ENCODE measurements around the gene STRIP2.
A peak's percentile ranks its signal among the peaks of the same experiment; 100 is the strongest.

Gene STRIP2

DNA sequence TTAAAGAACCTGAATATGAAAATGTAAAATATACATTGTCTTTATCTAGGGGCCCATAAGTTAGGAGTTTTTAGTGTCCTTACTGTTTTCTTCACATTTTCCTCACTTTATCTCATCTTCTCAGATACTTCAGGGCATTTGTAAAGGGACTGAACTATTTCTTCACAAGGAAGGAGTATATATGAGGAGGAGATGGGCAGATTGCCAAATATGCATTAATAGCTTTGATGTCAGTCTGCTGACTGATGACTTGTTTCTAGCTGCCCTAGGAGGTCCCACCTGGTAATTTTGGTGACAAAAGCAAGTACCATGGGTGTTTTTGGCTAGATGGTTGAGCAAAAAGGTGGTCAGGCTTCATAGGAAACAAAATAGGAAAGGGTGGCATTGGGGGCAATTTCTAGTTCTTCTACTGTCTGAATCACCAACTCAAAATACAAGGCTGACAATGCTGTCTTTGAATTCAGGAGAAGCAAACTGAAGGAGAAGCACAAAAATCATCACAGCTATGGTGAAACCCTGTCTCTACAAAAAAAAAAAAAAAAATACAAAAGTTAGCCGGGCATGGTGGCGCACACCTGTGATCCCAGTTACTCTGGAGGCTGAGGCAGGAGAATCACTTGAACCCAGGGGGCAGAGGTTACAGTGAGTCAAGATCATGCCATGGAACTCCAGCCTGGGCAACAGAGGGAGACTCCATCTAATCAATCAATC is 10.4 kb upstream of the STRIP2 start:
- no peak overlapping the region for H3K4me3 ChIP-seq (ENCODE audit: low read depth, low read length)
- H3K27me3 ChIP-seq (ENCODE audit: insufficient read depth, low read length) = no peaks in the 10 kb centered on the region
- H3K27ac ChIP-seq (ENCODE audit: low read depth, low read length) = no peak overlapping the region
- peaks cover 4% of the 10 kb centered on the region for H3K4me1 ChIP-seq (ENCODE audit: control insufficient read depth, insufficient read depth, low read length, unreplicated experiment)
- H2AFZ ChIP-seq (ENCODE audit: low read length, unreplicated experiment) = no peak overlapping the region
- H3K36me3 ChIP-seq (ENCODE audit: insufficient read depth, low read length) = no peaks in the 10 kb centered on the region
- no peaks in the 10 kb centered on the region for H3K79me2 ChIP-seq (ENCODE audit: control insufficient read depth, insufficient read depth, low read length, unreplicated experiment)

DNA sequence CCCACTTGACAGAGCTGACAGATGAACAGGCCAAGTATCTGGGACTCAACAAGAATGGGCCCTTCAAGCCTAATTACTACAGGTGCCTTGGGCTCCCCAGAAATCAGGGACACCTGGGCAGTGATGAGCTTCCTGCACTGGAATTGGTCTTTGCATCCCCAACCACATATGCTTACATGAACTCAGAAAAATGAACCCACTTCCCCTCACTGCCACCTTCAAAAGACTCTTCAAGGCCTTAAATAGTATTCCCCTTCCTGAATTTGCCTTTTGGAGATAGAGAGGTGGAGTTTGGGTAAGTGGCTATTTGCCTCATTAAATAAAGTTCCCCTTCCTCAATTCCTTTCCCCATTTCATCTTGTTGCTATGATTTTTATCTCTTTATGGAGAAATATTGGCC is 7.8 kb upstream of the STRIP2 start:
- Histone ChIP-seq H3K4me3 (ENCODE audit: low read depth, low read length) (no peak overlapping the region), H3K27ac (ENCODE audit: low read depth, low read length) (no peak overlapping the region), H3K27me3 (ENCODE audit: insufficient read depth, low read length) (no peaks in the 10 kb centered on the region), H3K36me3 (ENCODE audit: insufficient read depth, low read length) (no peaks in the 10 kb centered on the region), H2AFZ (ENCODE audit: low read length, unreplicated experiment) (no peak overlapping the region), H3K4me1 (ENCODE audit: control insufficient read depth, insufficient read depth, low read length, unreplicated experiment) (peaks cover 4% of the 10 kb centered on the region), H3K79me2 (ENCODE audit: control insufficient read depth, insufficient read depth, low read length, unreplicated experiment) (no peaks in the 10 kb centered on the region)

DNA sequence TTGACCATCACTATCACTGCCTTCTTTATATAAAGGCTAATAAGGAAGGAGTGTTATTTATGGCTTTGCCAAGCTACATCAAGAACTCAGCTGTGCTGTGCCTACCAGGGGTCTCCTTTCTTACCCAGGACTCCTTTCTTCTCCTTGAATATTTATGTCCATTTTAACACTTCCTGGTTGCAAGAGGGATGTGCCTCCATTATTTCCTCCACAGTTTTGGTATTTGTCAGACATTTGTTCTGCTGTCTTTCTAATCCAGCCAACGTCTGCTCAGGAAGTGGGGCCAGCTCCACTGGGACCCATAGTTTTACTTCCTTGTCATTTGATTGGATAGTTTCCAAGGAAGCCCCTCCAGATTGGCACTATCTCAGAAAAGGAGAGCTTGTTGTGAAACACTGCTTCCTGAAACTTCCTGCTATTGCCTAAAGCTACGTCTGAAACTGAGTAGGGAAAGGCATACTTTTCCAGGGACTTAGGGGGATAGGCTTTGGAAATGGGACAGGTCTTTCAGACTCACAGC is 6.6 kb upstream of the STRIP2 start:
- no peak overlapping the region for H2AFZ ChIP-seq (ENCODE audit: low read length, unreplicated experiment)
- H3K79me2 ChIP-seq (ENCODE audit: control insufficient read depth, insufficient read depth, low read length, unreplicated experiment) = no peaks in the 10 kb centered on the region
- H3K27ac ChIP-seq (ENCODE audit: low read depth, low read length) = no peak overlapping the region
- H3K4me3 ChIP-seq (ENCODE audit: low read depth, low read length) = no peak overlapping the region
- H3K4me1 ChIP-seq (ENCODE audit: control insufficient read depth, insufficient read depth, low read length, unreplicated experiment) = peaks cover 4% of the 10 kb centered on the region
- H3K36me3 ChIP-seq (ENCODE audit: insufficient read depth, low read length) = no peaks in the 10 kb centered on the region
- H3K27me3 ChIP-seq (ENCODE audit: insufficient read depth, low read length) = no peaks in the 10 kb centered on the region

DNA sequence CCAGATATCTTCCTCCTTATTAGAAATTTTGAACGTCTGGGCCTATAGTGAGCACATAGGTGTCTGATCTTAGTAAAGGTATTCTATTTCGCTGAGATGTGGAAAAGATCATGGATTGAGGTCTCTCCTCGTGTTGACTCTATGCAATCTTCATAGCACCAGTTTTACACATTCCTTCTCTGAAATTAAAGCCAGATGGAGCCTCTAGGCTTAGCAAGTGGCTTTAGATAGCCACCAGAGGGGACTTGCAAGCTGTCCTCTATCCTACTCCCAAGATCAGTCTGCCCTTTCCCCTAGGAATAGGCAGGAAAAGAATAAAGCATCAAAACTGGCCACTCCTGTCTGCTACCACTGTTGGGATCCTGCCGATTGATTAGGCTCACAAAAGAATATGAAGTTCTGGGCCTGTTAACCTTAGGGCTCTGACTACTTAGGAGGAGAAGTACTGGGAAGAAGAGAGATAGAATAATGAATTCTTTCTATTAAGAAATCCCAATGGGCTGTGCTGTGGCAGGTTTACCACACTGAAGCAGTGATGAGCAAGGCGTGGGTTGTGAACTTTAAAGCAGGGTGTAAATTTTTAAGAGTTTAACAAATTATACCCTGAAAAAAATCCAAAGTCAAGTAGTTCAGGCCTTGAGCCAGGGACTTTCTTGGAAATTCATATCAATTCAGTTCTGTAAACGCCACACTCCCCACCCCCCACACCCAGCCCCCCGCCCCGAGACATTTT is 2.2 kb upstream of the STRIP2 start:
- Histone ChIP-seq H3K4me3 (ENCODE audit: low read depth, low read length) (no peak overlapping the region), H3K4me1 (ENCODE audit: control insufficient read depth, insufficient read depth, low read length, unreplicated experiment) (peaks cover 18% of the 10 kb centered on the region), H3K27me3 (ENCODE audit: insufficient read depth, low read length) (no peaks in the 10 kb centered on the region), H2AFZ (ENCODE audit: low read length, unreplicated experiment) (no peak overlapping the region), H3K36me3 (ENCODE audit: insufficient read depth, low read length) (no peaks in the 10 kb centered on the region), H3K79me2 (ENCODE audit: control insufficient read depth, insufficient read depth, low read length, unreplicated experiment) (peaks cover 16% of the 10 kb centered on the region), H3K27ac (ENCODE audit: low read depth, low read length) (no peak overlapping the region)

DNA sequence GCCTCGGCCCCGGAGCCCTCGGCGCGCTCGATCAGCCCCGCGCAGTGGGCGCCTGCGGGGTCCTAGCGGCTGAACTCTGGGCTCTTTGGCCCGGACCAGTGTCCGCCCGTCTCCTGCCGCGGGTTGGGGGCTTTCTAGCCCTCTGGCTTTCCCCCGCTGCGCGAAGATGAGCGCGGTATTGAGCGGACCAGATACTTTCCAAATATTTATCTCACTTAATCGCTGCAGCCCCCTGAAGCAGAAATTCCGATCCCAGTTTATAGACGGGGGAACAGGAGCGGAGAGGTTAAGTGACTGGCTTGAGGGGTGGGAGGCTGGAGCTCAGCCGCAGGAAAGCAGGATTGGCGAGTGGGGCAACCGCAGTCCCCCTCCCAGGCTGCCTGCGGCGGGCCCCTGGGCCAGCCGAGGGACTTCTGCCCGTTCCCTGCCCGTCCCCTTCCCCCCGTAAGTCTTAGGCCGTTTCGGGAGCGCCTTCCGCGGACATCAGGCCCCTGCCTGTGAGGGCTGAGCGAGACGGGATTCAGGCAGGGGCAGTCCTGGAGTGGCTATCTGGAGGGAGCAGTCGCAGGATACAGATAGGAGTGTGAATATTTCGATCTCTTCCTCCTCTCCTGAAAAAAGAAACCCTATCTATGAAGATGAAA is 565 bp downstream of the STRIP2 start:
- no peak overlapping the region; the same call in 1 of the 2 replicates for H3K27ac ChIP-seq (ENCODE audit: low read depth, low read length)

DNA sequence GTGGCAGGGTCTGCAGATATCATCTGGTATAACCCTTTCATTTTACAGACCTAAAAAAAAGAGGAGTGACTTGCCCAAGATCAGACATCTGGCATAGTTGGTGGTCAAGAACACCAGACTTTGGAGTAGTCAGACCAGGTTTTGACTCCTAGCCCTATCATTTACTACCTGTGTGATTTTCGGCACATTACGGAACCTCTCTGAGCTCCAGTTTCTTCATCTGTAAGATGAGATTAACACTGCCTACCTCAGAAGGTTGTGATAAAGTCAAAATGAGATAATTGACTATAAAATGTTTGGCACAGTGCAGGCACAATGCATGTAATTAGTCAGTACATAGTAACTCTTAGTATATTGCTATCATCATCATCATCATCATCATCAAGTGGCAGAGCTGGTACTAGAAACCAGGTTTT is 1.2 kb downstream of the STRIP2 start:
- Histone ChIP-seq H3K36me3 (ENCODE audit: insufficient read depth, low read length) (peaks cover 3% of the 10 kb centered on the region; the same call in 1 of the 2 replicates), H3K4me1 (ENCODE audit: control insufficient read depth, insufficient read depth, low read length, unreplicated experiment) (peaks cover 39% of the 10 kb centered on the region), H2AFZ (ENCODE audit: low read length, unreplicated experiment) (no peak overlapping the region), H3K4me3 (ENCODE audit: low read depth, low read length) (peak overlapping the region; percentile 86), H3K79me2 (ENCODE audit: control insufficient read depth, insufficient read depth, low read length, unreplicated experiment) (peaks cover 23% of the 10 kb centered on the region), H3K27ac (ENCODE audit: low read depth, low read length) (no peak overlapping the region), H3K27me3 (ENCODE audit: insufficient read depth, low read length) (no peaks in the 10 kb centered on the region)

More for the DNA sequence above, 565 bp downstream of the STRIP2 start:
- Histone ChIP-seq H3K79me2 (ENCODE audit: control insufficient read depth, insufficient read depth, low read length, unreplicated experiment) (peaks cover 20% of the 10 kb centered on the region), H3K27me3 (ENCODE audit: insufficient read depth, low read length) (no peaks in the 10 kb centered on the region), H3K4me3 (ENCODE audit: low read depth, low read length) (peak overlapping the region; percentile 86), H2AFZ (ENCODE audit: low read length, unreplicated experiment) (peak overlapping the region; percentile 73), H3K36me3 (ENCODE audit: insufficient read depth, low read length) (no peaks in the 10 kb centered on the region), H3K4me1 (ENCODE audit: control insufficient read depth, insufficient read depth, low read length, unreplicated experiment) (peaks cover 32% of the 10 kb centered on the region)

DNA sequence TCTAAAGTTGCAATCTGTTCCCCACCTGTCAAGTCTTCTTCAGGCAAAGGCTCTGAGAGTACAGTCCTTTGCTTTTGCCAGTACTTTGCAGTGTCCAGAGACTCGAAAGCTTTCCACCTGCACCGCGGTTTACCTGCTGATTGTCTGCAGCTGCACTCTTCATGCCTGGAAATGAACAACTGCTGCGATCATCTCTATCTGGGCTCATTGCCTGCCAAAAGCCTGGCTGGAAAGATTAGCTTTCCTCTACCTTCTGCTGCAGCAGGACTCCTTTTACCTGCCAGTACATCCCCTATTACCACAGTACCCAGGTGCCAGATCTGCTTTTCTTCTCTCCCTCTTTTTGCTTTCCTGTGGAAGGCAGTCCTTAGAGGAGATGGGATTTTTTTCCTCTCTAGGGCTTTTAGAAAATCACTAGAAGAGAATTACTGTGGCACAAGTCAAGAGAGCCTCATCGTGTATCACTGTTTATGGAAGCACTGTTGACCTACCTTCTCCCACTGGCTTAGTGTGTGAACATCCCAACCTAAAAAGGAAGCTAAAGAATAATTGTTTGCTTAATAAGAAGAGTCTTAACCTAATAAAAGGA is 2.2 kb downstream of the STRIP2 start:
- H3K4me3 ChIP-seq (ENCODE audit: low read depth, low read length) = no peak overlapping the region
- H3K27me3 ChIP-seq (ENCODE audit: insufficient read depth, low read length) = no peaks in the 10 kb centered on the region
- peaks cover 6% of the 10 kb centered on the region; the same call in 1 of the 2 replicates for H3K36me3 ChIP-seq (ENCODE audit: insufficient read depth, low read length)
- no peak overlapping the region for H2AFZ ChIP-seq (ENCODE audit: low read length, unreplicated experiment)
- peaks cover 39% of the 10 kb centered on the region for H3K4me1 ChIP-seq (ENCODE audit: control insufficient read depth, insufficient read depth, low read length, unreplicated experiment)
- no peak overlapping the region for H3K27ac ChIP-seq (ENCODE audit: low read depth, low read length)
- peaks cover 27% of the 10 kb centered on the region for H3K79me2 ChIP-seq (ENCODE audit: control insufficient read depth, insufficient read depth, low read length, unreplicated experiment)

DNA sequence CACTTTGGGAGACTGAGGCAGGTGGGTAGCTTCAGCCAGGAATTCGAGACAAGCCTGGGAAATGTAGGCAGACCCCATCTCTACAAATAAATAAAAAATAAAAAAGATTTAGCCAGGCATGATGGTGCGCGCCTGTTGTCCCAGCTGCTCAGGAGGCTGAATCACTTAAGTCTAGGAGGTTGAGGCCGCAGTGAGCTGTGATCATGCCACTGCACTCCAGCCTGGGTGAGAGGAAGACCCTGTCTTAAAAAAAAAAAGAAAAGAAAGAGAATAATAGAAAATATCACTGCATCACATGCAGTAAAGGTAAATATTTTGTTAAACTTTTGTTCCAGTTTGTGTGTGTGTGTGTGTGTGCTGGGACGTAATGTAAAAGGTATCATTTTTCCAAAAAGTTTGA is 3.0 kb downstream of the STRIP2 start:
- H3K4me1 ChIP-seq (ENCODE audit: control insufficient read depth, insufficient read depth, low read length, unreplicated experiment) = peaks cover 39% of the 10 kb centered on the region
- H3K79me2 ChIP-seq (ENCODE audit: control insufficient read depth, insufficient read depth, low read length, unreplicated experiment) = peaks cover 27% of the 10 kb centered on the region
- no peaks in the 10 kb centered on the region for H3K27me3 ChIP-seq (ENCODE audit: insufficient read depth, low read length)
- peaks cover 8% of the 10 kb centered on the region; the same call in 1 of the 2 replicates for H3K36me3 ChIP-seq (ENCODE audit: insufficient read depth, low read length)
- no peak overlapping the region for H3K27ac ChIP-seq (ENCODE audit: low read depth, low read length)
- no peak overlapping the region for H2AFZ ChIP-seq (ENCODE audit: low read length, unreplicated experiment)
- H3K4me3 ChIP-seq (ENCODE audit: low read depth, low read length) = no peak overlapping the region

DNA sequence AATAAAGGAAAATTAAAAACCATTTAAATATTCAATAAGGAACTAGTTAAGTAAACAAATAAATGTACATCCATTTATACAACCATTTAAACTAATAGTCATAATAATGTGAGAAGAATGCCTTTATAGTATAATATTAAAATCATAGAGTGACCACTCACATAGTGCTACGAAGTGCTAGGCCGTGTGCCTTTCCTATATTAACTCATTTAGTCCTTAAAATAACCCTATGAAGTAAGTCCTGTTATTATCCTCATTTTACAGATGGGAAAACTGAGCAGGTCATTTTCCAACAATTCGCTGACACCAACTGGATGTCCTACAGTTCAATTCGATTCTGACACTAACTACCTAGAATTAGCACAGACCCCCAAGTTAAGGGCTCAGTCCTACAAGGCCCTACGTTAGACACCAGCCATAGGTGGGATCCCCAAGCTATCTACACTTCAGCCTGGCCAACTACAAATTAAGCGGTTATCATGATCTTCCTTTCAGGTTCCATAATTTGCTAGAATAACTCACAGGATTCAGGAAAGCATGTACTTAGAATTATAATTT is 4.1 kb downstream of the STRIP2 start:
- Histone ChIP-seq H3K27ac (ENCODE audit: low read depth, low read length) (peak overlapping the region; percentile 88), H3K79me2 (ENCODE audit: control insufficient read depth, insufficient read depth, low read length, unreplicated experiment) (peaks cover 27% of the 10 kb centered on the region), H3K27me3 (ENCODE audit: insufficient read depth, low read length) (no peaks in the 10 kb centered on the region), H3K4me3 (ENCODE audit: low read depth, low read length) (no peak overlapping the region), H2AFZ (ENCODE audit: low read length, unreplicated experiment) (no peak overlapping the region), H3K4me1 (ENCODE audit: control insufficient read depth, insufficient read depth, low read length, unreplicated experiment) (peaks cover 39% of the 10 kb centered on the region), H3K36me3 (ENCODE audit: insufficient read depth, low read length) (peaks cover 10% of the 10 kb centered on the region; the same call in 1 of the 2 replicates)
